Osteoblast (primary cell): ENCODE results near the gene DPYSL4. TPM values are rescaled to one million over a fixed set of nuclear protein-coding genes. Genes with fewer than 3 reads are reported as not detected.

ENCODE experiments used
- DNase-seq: peaks from one replicate; pipeline ENCODE4 v3.0.0; 2011; ENCODE audit warnings: low spot score, mixed read lengths; ENCODE audit not compliant: insufficient read length; ENCODE audit errors: missing footprints
- H2AFZ ChIP-seq: 2 replicates; pipeline ENCODE4 v1.6.0; 2011; ENCODE audit warnings: mild to moderate bottlenecking, low read length
- H3K27ac ChIP-seq: 2 replicates; pipeline ENCODE4 v1.5.1; 2011; ENCODE audit warnings: mild to moderate bottlenecking, low read depth, low read length, moderate library complexity
- H3K27me3 ChIP-seq: 2 replicates; pipeline ENCODE4 v1.6.0; 2012; ENCODE audit warnings: mild to moderate bottlenecking, control low read depth, inconsistent platforms, low read length, moderate library complexity; ENCODE audit not compliant: insufficient read depth
- H3K36me3 ChIP-seq: 2 replicates; pipeline ENCODE4 v1.5.1; 2011; ENCODE audit warnings: mild to moderate bottlenecking, low read length, control low read depth, moderate library complexity; ENCODE audit not compliant: insufficient read depth
- H3K4me1 ChIP-seq: 2 replicates; pipeline ENCODE4 v1.5.1; 2011; ENCODE audit warnings: mild to moderate bottlenecking, low read length, control low read depth, moderate library complexity; ENCODE audit not compliant: insufficient read depth
- H3K4me2 ChIP-seq: 2 replicates; pipeline ENCODE4 v1.6.0; 2011; ENCODE audit warnings: mild to moderate bottlenecking, low read length; ENCODE audit not compliant: insufficient read depth
- H3K4me3 ChIP-seq: fragments of 200-600 bp; sonication (generic); 3 replicates; pipeline ENCODE4 v1.5.1; 2012; ENCODE audit warnings: mild to moderate bottlenecking, low read length, inconsistent platforms; ENCODE audit not compliant: insufficient read depth
- H3K79me2 ChIP-seq: 2 replicates; pipeline ENCODE4 v1.6.0; 2012; ENCODE audit warnings: mild to moderate bottlenecking, low read length, control low read depth, inconsistent platforms; ENCODE audit not compliant: insufficient read depth
- H3K9me3 ChIP-seq: 2 replicates; pipeline ENCODE4 v1.5.1; 2011; ENCODE audit warnings: low read depth, low read length, control low read depth
- H4K20me1 ChIP-seq: 2 replicates; pipeline ENCODE4 v1.6.0; 2012; ENCODE audit warnings: mild to moderate bottlenecking, low read length, control low read depth; ENCODE audit not compliant: insufficient read depth
- CTCF ChIP-seq: IDR thresholded peaks from 2 replicates; pipeline ENCODE4 v1.5.1; 2011; ENCODE audit warnings: mild to moderate bottlenecking, low read depth, low read length, moderate library complexity; ENCODE audit errors: extremely low read depth
- total RNA-seq: library from RNA; depleted of rRNA; stranded (reverse); fragments of >200 nt; gene quantifications from 2 replicates; pipeline ENCODE4 v1.2.3, GENCODE V29; 2012

The DPYSL4 gene
- total RNA-seq, 1 donor, result 0.72 TPM

DNA sequence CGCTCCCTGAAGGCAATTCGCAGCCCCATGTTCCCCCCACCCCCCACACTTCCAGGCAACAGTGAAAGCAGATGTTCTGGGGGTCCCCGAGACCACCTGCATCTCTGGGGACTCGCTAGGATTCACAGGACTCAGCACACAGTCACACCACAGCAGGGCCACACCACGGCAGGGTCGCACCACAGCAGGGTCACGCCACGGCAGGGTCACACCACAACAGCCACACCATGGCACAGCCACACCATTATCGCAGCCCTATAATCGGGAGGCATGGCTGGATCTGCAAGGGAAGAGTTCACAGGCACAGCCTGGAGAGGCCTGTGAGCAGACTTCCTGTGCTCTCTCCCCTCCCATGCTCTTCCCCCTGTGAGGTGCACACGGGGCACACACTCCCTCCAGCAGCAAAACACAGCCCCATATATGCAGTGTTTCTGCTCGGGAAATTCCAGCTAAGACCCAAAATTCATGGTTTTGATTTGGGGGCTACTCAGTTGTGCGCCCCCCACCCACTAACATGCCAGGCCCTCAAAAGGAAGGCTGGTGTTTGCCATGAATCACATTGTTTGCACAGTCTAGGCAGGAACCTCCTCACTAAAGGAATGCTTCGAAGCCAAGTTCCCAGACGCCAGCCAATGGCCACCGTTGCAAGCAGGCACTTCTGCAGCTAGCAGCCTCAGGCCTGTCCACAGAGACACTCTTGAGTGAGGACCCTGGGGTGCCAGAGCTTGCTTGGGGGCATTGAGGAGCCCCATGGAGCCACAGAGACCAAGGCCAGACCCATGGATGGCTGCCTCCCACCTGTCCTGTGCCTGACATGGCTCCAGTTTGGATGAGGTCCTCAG, 7.0 kb upstream of the DPYSL4 start:
- Histone ChIP-seq H3K79me2 (no peaks in the 10 kb centered on the region), H4K20me1 (no peaks in the 10 kb centered on the region), H3K4me1 (no peaks in the 10 kb centered on the region), H3K27me3 (peaks cover 25% of the 10 kb centered on the region), H3K36me3 (no peaks in the 10 kb centered on the region), H3K4me3 (no peak overlapping the region), H3K9me3 (no peaks in the 10 kb centered on the region), H3K27ac (no peak overlapping the region), H3K4me2 (no peak overlapping the region), H2AFZ (no peak overlapping the region)
- no peak for TF ChIP-seq CTCF
- no peak for DNase-seq

DNA sequence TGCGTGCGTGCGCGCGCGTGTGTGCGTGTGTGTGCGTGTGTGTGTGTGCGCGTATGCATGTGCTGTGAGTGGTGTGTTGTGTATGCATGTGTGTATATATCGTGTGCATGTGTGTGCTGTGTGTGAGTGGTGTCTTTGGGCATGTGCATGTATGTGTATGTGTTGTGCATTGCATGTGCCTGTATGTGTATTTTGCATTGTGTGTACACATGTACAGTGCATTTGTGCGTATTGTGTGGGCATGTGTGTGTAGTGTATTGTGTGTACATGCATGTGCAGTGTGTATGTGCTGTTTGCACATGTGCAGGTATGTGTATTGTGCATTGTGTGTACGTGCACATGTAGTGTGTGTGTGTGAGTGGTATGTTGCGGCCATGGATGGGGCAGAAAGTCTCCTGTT, 6.0 kb upstream of the DPYSL4 start:
- no peaks in the 10 kb centered on the region for H3K36me3 ChIP-seq
- H3K4me2 ChIP-seq, result no peak overlapping the region
- H4K20me1 ChIP-seq, result no peaks in the 10 kb centered on the region
- peaks cover 35% of the 10 kb centered on the region for H3K27me3 ChIP-seq
- no peak overlapping the region for H2AFZ ChIP-seq
- H3K4me1 ChIP-seq, result no peaks in the 10 kb centered on the region
- TF ChIP-seq CTCF, result no peak
- DNase-seq, result no peak
- no peak overlapping the region for H3K4me3 ChIP-seq
- no peak overlapping the region for H3K27ac ChIP-seq
- H3K79me2 ChIP-seq, result no peaks in the 10 kb centered on the region
- no peaks in the 10 kb centered on the region for H3K9me3 ChIP-seq

- no peaks in the 10 kb centered on the region for H3K79me2 ChIP-seq
- no peaks in the 10 kb centered on the region for H3K9me3 ChIP-seq
- no peak overlapping the region for H2AFZ ChIP-seq
- no peak overlapping the region for H3K4me2 ChIP-seq
- no peak overlapping the region for H3K27ac ChIP-seq
- H3K36me3 ChIP-seq, result no peaks in the 10 kb centered on the region
- H3K4me3 ChIP-seq, result no peak overlapping the region
- H4K20me1 ChIP-seq, result no peaks in the 10 kb centered on the region
- TF ChIP-seq CTCF, result no peak
- no peaks in the 10 kb centered on the region for H3K4me1 ChIP-seq
- no peak for DNase-seq
- H3K27me3 ChIP-seq, result peaks cover 34% of the 10 kb centered on the region
These were observed 4.9 kb upstream of the DPYSL4 start for GRCh38 chr10:132181691-132182425.

GRCh38 chr10:132182591-132182990, 4.2 kb upstream of the DPYSL4 start:
- Histone ChIP-seq H3K27me3 (peaks cover 38% of the 10 kb centered on the region), H3K4me3 (no peak overlapping the region), H3K27ac (no peak overlapping the region), H3K9me3 (no peaks in the 10 kb centered on the region), H3K36me3 (no peaks in the 10 kb centered on the region), H3K4me1 (no peaks in the 10 kb centered on the region), H4K20me1 (no peaks in the 10 kb centered on the region), H3K79me2 (no peaks in the 10 kb centered on the region), H3K4me2 (no peak overlapping the region), H2AFZ (no peak overlapping the region)
- TF ChIP-seq CTCF, result no peak
- no peak for DNase-seq
